Stomach (tissue), 9 donors: ENCODE results near the gene GHRHR. TPM values are rescaled to one million over a fixed set of nuclear protein-coding genes. Genes with fewer than 3 reads are reported as not detected.
A peak's percentile ranks its signal among the peaks of the same experiment; 100 is the strongest.

ENCODE experiments used
- DNase-seq, 2 donors: peaks; one replicate each; pipeline versions ENCODE4 v3.0.0 to v3.0.0-alpha.2; 2013 to 2019
- H3K27ac ChIP-seq, 5 donors: fragments of 200-600 bp in 4 of 5; sonication (generic) in 4 of 5; one replicate each; pipeline ENCODE4 v1.5.1; 2013 to 2019; ENCODE audit warnings: mild to moderate bottlenecking in 1 of 5, moderate library complexity in 1 of 5
- H3K27me3 ChIP-seq, 3 donors: fragments of 200-600 bp; sonication (generic); one replicate each; pipeline ENCODE4 v1.5.1; 2017 to 2019; ENCODE audit warnings: mixed run types in 1 of 3
- H3K36me3 ChIP-seq, 4 donors: fragments of 200-600 bp; sonication (generic); 1 replicate in 3 of 4; 2 replicates in 1 of 4; pipeline ENCODE4 v1.5.1; 2016 to 2019
- H3K4me1 ChIP-seq, 4 donors: fragments of 200-600 bp; sonication (generic); one replicate each; pipeline ENCODE4 v1.5.1; 2016 to 2019
- H3K4me3 ChIP-seq, 4 donors: fragments of 200-600 bp; sonication (generic) in 3 of 4; one replicate each; pipeline ENCODE4 v1.5.1; 2016 to 2019; ENCODE audit warnings: mild to moderate bottlenecking in 1 of 4
- H3K9me3 ChIP-seq, 4 donors: fragments of 200-600 bp; sonication (generic); one replicate each; pipeline ENCODE4 v1.5.1; 2016 to 2019
- CTCF ChIP-seq, 7 experiments: fragments of 450-650 bp in 4 of 7; fragments of 200-600 bp in 3 of 7; sonication (generic) in 3 of 7; IDR thresholded peaks; one replicate each; pipeline ENCODE4 v1.5.1; 2016 to 2019; ENCODE audit warnings: antibody characterized with exemption in 7 of 7, control low read depth in 2 of 7, mild to moderate bottlenecking in 1 of 7
- EP300 ChIP-seq: sonication (generic); formaldehyde crosslinking; IDR thresholded peaks from one replicate; pipeline ENCODE4 v1.6.1; 2017; ENCODE audit warnings: antibody characterized with exemption
- POLR2A ChIP-seq, 4 donors: fragments of 450-650 bp; IDR thresholded peaks; one replicate each; pipeline ENCODE4 v1.6.1; 2016; ENCODE audit warnings: antibody characterized with exemption in 4 of 4, control low read depth in 2 of 4, mild to moderate bottlenecking in 1 of 4, moderate library complexity in 1 of 4
- POLR2AphosphoS5 ChIP-seq, 3 donors: sonication (generic); formaldehyde crosslinking; IDR thresholded peaks; one replicate each; pipeline ENCODE4 v1.6.1; 2016; ENCODE audit warnings: antibody characterized with exemption in 3 of 3
- WGBS, 5 donors: extraction: QIAGEN DNeasy Blood & Tissue Kit in 3 of 5; methylation state at CpG; one replicate each; pipeline versions ENCODE4 v1.1.5 to v1.1.7; 2013 to 2018; 5-methylcytosine and 5-hydroxymethylcytosine counted together
- intact Hi-C: fragments of 100-400 bp; cut with DNase I; formaldehyde crosslinking; loops from one replicate; pipeline ENCODE4 v1.15.1; 2023; ENCODE audit warnings: low total_unique reads
- polyA plus RNA-seq, 3 donors: library from polyadenylated mRNA; stranded (reverse); fragments of 200-250 nt; gene quantifications; one replicate each; pipeline ENCODE4 v1.2.3, GENCODE V29; 2013
- total RNA-seq, 5 donors: library from RNA; depleted of rRNA; stranded (reverse); fragments of >200 nt; gene quantifications; one replicate each; pipeline versions ENCODE4 v1.1.0 to v1.2.3, GENCODE V29; 2014 to 2016
- donor health status: healthy with polysubstance abuse.
- donor health status: Bipolar disorder and iron deficiency.
- donor health status: healthy.

Gene GHRHR
- total and polyA plus RNA-seq, 8 donors: 0.33 TPM; not detected in 7

- Histone ChIP-seq H3K36me3 (no peaks in the 10 kb centered on the region), H3K27me3 (peaks cover 0 to 15% (median 6%) of the 10 kb centered on the region in 3 donors), H3K4me1 (peaks cover 0 to 15% (median 7%) of the 10 kb centered on the region in 4 donors), H3K4me3 (no peak overlapping the region), H3K9me3 (no peaks in the 10 kb centered on the region), H3K27ac (no peak overlapping the region)
- 70 to 87% (median 82%) methylated on average over 2 to 3 of the region's 3 CpGs for WGBS, 5 donors
- no peak for DNase-seq
- intact Hi-C loops: no loop called here
- no peak for TF ChIP-seq CTCF (IDR thresholded peaks at IDR 0.05)
- no peak for TF ChIP-seq POLR2A (IDR thresholded peaks at IDR 0.05)
- TF ChIP-seq EP300: no peak
- no peak for TF ChIP-seq POLR2AphosphoS5 (IDR thresholded peaks at IDR 0.05)
Observed at GRCh38 chr7:30935569-30935877, 28.2 kb upstream of the GHRHR start.

GRCh38 chr7:30936650-30937245 is 27.0 kb upstream of the GHRHR start:
- H3K4me1 ChIP-seq: peaks cover 0 to 14% (median 7%) of the 10 kb centered on the region in 4 donors
- TF ChIP-seq POLR2AphosphoS5 (IDR thresholded peaks at IDR 0.05): no peak
- TF ChIP-seq EP300: no peak
- TF ChIP-seq CTCF (IDR thresholded peaks at IDR 0.05): no peak
- no peak for TF ChIP-seq POLR2A (IDR thresholded peaks at IDR 0.05)
- no peak for DNase-seq
- no peaks in the 10 kb centered on the region for H3K36me3 ChIP-seq
- H3K27me3 ChIP-seq: peaks cover 0 to 15% (median 6%) of the 10 kb centered on the region in 3 donors
- H3K4me3 ChIP-seq: no peak overlapping the region
- H3K9me3 ChIP-seq: no peaks in the 10 kb centered on the region
- intact Hi-C loops: no loop called here
- H3K27ac ChIP-seq: no peak overlapping the region

GRCh38 chr7:30937416-30937815 is 26.3 kb upstream of the GHRHR start:
- Histone ChIP-seq H3K4me3 (no peak overlapping the region), H3K27ac (no peak overlapping the region), H3K27me3 (peaks cover 0 to 19% (median 6%) of the 10 kb centered on the region in 3 donors), H3K4me1 (peaks cover 0 to 10% (median 9%) of the 10 kb centered on the region in 4 donors), H3K36me3 (no peaks in the 10 kb centered on the region), H3K9me3 (no peaks in the 10 kb centered on the region)
- no peak for TF ChIP-seq CTCF (IDR thresholded peaks at IDR 0.05)
- TF ChIP-seq POLR2A (IDR thresholded peaks at IDR 0.05): no peak
- intact Hi-C loops: no loop called here
- WGBS, 5 donors: 14 to 31% (median 22%) methylated on average over 3 of the region's 3 CpGs
- DNase-seq: peak in 1 of 2 donors; percentile 63

GRCh38 chr7:30938435-30939316 is 25.1 kb upstream of the GHRHR start:
- intact Hi-C loops: no loop called here
- peak in 1 of 3 donors; percentile 55 for TF ChIP-seq POLR2AphosphoS5 (IDR thresholded peaks at IDR 0.05)
- no peak for TF ChIP-seq EP300
- TF ChIP-seq CTCF (IDR thresholded peaks at IDR 0.05): peak in 5 of 7 experiments; percentile 86 to 99 (median 97)
- no peak for TF ChIP-seq POLR2A (IDR thresholded peaks at IDR 0.05)
- Histone ChIP-seq H3K4me3 (peak overlapping the region in 1 of 4 donors; percentile 22), H3K9me3 (no peaks in the 10 kb centered on the region), H3K4me1 (peaks cover 0 to 11% (median 9%) of the 10 kb centered on the region in 4 donors), H3K36me3 (no peaks in the 10 kb centered on the region), H3K27me3 (peaks cover 0 to 19% (median 6%) of the 10 kb centered on the region in 3 donors), H3K27ac (no peak overlapping the region)
- WGBS, 5 donors: 12 to 26% (median 21%) methylated on average over 17 to 25 of the region's 25 CpGs
- DNase-seq: peak; percentile 86 to 92
